B cell (primary cell): ENCODE data around the gene HSFX2. TPM values are rescaled to one million over a fixed set of nuclear protein-coding genes. Genes with fewer than 3 reads are reported as not detected.

ENCODE experiments used
- ATAC-seq: fragments of 200-7000 bp; cut with Tn5 transposase; one replicate; pipeline ENCODE4 v1.10.0; 2021; ENCODE audit warnings: low read depth, mild to moderate bottlenecking, moderate number of reproducible peaks, moderate library complexity
- CTCF ChIA-PET: fragments of 350-600 bp; sonication (Branson Sonifier 250); formaldehyde crosslinking; loops from one replicate; lab custom pipeline; 2021; ENCODE audit warnings: antibody characterized with exemption, inconsistent platforms; lab: Charles Lee
- POLR2A ChIA-PET: fragments of 350-600 bp; sonication (Branson Sonifier 250); formaldehyde crosslinking; loops from one replicate; lab custom pipeline; 2021; ENCODE audit warnings: antibody characterized with exemption; lab: Charles Lee
- DNase-seq: peaks from one replicate; pipeline ENCODE4 v3.0.0; 2013
- H2AFZ ChIP-seq: 2 replicates; pipeline ENCODE4 v1.6.1; 2012; ENCODE audit warnings: mild to moderate bottlenecking, low read depth, low read length; ENCODE audit not compliant: insufficient read depth, poor library complexity, severe bottlenecking
- H3K27ac ChIP-seq, 2 donors: 1 replicate in 1 of 2; 2 replicates in 1 of 2; pipeline ENCODE4 v1.5.1; 2012 to 2013; ENCODE audit warnings: low read length in 2 of 2, mild to moderate bottlenecking in 2 of 2, moderate library complexity in 1 of 2
- H3K27me3 ChIP-seq, 4 experiments: fragments of 200-600 bp in 1 of 4; sonication (generic) in 1 of 4; replicated peaks in 1 of 4; 1 replicate in 2 of 4; 2 replicates in 2 of 4; pipeline versions ENCODE4 v1.6.1 to v1.7.0; 2013 to 2016; ENCODE audit warnings: low read length in 3 of 4, mild to moderate bottlenecking in 2 of 4, mixed read lengths in 1 of 4, moderate library complexity in 1 of 4; ENCODE audit not compliant: insufficient read depth in 4 of 4, control insufficient read depth in 3 of 4; ENCODE audit errors: control extremely low read depth in 1 of 4
- H3K36me3 ChIP-seq, 2 experiments: replicated peaks in 1 of 2; 1 replicate in 1 of 2; 2 replicates in 1 of 2; pipeline versions ENCODE4 v1.6.1 to v1.7.1; 2013; ENCODE audit warnings: low read length in 1 of 2; ENCODE audit not compliant: insufficient read depth in 2 of 2, control insufficient read depth in 1 of 2; ENCODE audit errors: control extremely low read depth in 1 of 2, extremely low read depth in 1 of 2
- H3K4me1 ChIP-seq, 2 donors: fragments of 200-600 bp in 1 of 2; sonication (generic) in 1 of 2; 1 replicate in 1 of 2; 2 replicates in 1 of 2; pipeline versions ENCODE4 v1.5.1 to v1.6.1; 2013 to 2017; ENCODE audit warnings: low read length in 2 of 2; ENCODE audit not compliant: control insufficient read depth in 2 of 2, insufficient read depth in 2 of 2
- H3K4me2 ChIP-seq: replicated peaks from 2 replicates; pipeline ENCODE3; 2012; ENCODE audit warnings: mild to moderate bottlenecking, low read depth, low read length; ENCODE audit not compliant: poor library complexity, severe bottlenecking
- H3K4me3 ChIP-seq, 5 experiments: fragments of 200-600 bp in 1 of 5; sonication (generic) in 1 of 5; 1 replicate in 3 of 5; 2 replicates in 2 of 5; pipeline versions ENCODE4 v1.5.1 to v1.7.0; 2011 to 2016; ENCODE audit warnings: low read length in 4 of 5, mild to moderate bottlenecking in 4 of 5, low read depth in 2 of 5, control low read depth in 1 of 5, moderate library complexity in 1 of 5; ENCODE audit not compliant: insufficient read depth in 1 of 5; ENCODE audit errors: control extremely low read depth in 1 of 5, extremely low read depth in 1 of 5
- H3K79me2 ChIP-seq: fragments of 200-600 bp; sonication (generic); one replicate; pipeline ENCODE4 v1.6.0; 2016; ENCODE audit warnings: low read length; ENCODE audit not compliant: control insufficient read depth, insufficient read depth
- H3K9ac ChIP-seq: fragments of 200-600 bp; sonication (generic); 2 replicates; pipeline ENCODE4 v1.6.1; 2017; ENCODE audit warnings: mild to moderate bottlenecking, low read length, moderate library complexity
- H3K9me3 ChIP-seq, 3 donors: one replicate each; pipeline versions ENCODE4 v1.6.1 to v1.7.1; 2013; ENCODE audit warnings: low read length in 2 of 3; ENCODE audit not compliant: control insufficient read depth in 2 of 3, insufficient read depth in 1 of 3; ENCODE audit errors: control extremely low read depth in 1 of 3
- H4K20me1 ChIP-seq: 2 replicates; pipeline ENCODE4 v1.6.0; 2012; ENCODE audit warnings: mild to moderate bottlenecking, low read length; ENCODE audit not compliant: insufficient read depth, control insufficient read depth, poor library complexity, severe bottlenecking
- H3K27ac Mint-ChIP-seq: one replicate; pipeline ENCODE4 v1.8.0; 2021; ENCODE audit warnings: mixed read lengths
- H3K27me3 Mint-ChIP-seq: one replicate; pipeline ENCODE4 v1.8.0; 2021; ENCODE audit warnings: mixed read lengths
- H3K4me1 Mint-ChIP-seq: one replicate; pipeline ENCODE4 v1.8.0; 2021; ENCODE audit warnings: mixed read lengths
- H3K4me3 Mint-ChIP-seq: one replicate; pipeline ENCODE4 v1.8.0; 2021; ENCODE audit warnings: mixed read lengths
- H3K9me3 Mint-ChIP-seq: one replicate; pipeline ENCODE4 v1.8.0; 2022; ENCODE audit warnings: mixed read lengths; ENCODE audit not compliant: insufficient read depth
- CTCF ChIP-seq: fragments of 200-600 bp; IDR thresholded peaks from one replicate; pipeline ENCODE4 v1.8.0; 2022; ENCODE audit warnings: antibody characterized with exemption, mild to moderate bottlenecking
- EZH2 ChIP-seq: IDR thresholded peaks from 2 replicates; pipeline ENCODE4 v1.6.1; 2012; ENCODE audit warnings: borderline replicate concordance, low read depth, mild to moderate bottlenecking, moderate library complexity, low read length; ENCODE audit not compliant: insufficient read depth, poor library complexity, severe bottlenecking
- WGBS: methylation state at CpG from one replicate; pipeline ENCODE4 v1.1.5; 2013; ENCODE audit warnings: missing lambda C conversion rate; ENCODE audit not compliant: insufficient coverage; 5-methylcytosine and 5-hydroxymethylcytosine counted together
- intact Hi-C: fragments of 100-400 bp; cut with micrococcal nuclease; formaldehyde crosslinking; loops from one replicate; pipeline ENCODE4 v1.10.0; 2022
- polyA plus RNA-seq: library from polyadenylated mRNA; depleted of rRNA; stranded (reverse); fragments of >200 nt; gene quantifications from 2 replicates; pipeline ENCODE4 v1.2.3, GENCODE V29; 2012
- total RNA-seq, 2 donors: library from RNA; stranded (reverse); fragments of 120-200 nt in 1 of 2; gene quantifications; 1 replicate in 1 of 2; 2 replicates in 1 of 2; pipeline versions ENCODE4 v1.2.3 to v1.2.4, GENCODE V29; 2013 to 2022

HSFX2 gene
- total and polyA plus RNA-seq, 2 donors (not counting 1 experiment from before 2014, with no cell fraction given) = 1.6 to 1.9 TPM

DNA sequence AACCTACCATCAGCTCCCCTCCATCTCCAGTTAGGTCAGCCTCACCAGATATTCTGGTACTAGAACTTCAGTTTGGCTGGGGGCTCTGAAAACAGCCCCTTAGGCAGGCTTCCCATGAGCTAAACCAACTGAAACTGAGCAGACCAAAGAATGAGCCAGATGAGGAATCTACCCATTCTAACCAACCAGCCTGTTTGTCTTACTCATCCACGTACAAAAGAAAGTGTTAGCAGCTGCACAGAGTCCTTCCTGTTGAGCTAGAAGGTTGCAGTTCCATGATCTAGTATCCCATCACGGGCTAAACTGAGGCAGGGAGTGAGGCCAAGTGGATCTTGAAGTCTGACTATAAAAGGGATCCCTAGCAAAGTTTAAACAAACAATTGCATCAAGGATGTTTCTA is 25.3 kb downstream of the HSFX2 start:
- ChIA-PET CTCF (no interaction called here), POLR2A (no interaction called here)
- Histone ChIP-seq H4K20me1 (no peaks in the 10 kb centered on the region), H3K9me3 (no peaks in the 10 kb centered on the region), H3K4me2 (no peak overlapping the region), H3K9ac (no peak overlapping the region), H3K79me2 (no peaks in the 10 kb centered on the region), H2AFZ (no peak overlapping the region), H3K27me3 (no peaks in the 10 kb centered on the region), H3K4me1 (no peaks in the 10 kb centered on the region), H3K4me3 (no peak overlapping the region), H3K36me3 (no peaks in the 10 kb centered on the region), H3K27ac (no peak overlapping the region)
- TF ChIP-seq CTCF = no peak
- TF ChIP-seq EZH2 = no peak
- DNase-seq (no peak), ATAC-seq (no peak)
- peaks cover 13% of the 10 kb centered on the region for H3K27me3 Mint-ChIP-seq
- H3K27ac Mint-ChIP-seq = no peak overlapping the region
- H3K4me3 Mint-ChIP-seq = no peak overlapping the region
- no peaks in the 10 kb centered on the region for H3K4me1 Mint-ChIP-seq
- no CpG with 5 or more reads among the region's 2 CpGs for WGBS
- H3K9me3 Mint-ChIP-seq = no peaks in the 10 kb centered on the region
- intact Hi-C loops = no loop called here

DNA sequence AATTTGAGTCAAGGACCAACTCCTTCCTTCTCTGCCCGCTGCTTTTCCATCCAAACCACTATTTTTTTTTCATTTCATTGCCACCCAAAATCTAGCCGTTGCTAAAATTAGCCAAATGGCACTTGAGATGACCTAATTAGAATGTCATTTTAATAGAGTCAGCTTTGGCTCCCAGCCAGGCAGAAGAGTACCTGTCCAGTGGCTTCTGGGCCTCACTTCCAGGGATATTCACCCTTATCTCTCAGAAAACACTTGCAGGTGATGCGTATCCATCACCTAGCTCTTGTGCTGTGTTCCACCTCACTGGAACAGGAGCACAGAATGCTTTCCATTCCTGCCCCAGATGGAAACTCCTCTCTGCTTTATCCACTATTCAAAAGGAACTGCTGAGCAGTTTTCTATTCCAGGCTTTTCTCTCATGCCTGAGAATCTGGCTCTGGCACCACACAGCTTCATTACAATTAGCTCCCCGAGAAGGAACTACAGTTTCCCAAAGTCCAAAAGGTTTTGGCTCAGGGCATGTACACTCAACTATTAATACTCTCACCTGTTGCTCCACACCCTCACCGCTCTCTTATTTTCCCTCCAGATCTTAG is 26.3 kb downstream of the HSFX2 start:
- H3K36me3 ChIP-seq = no peaks in the 10 kb centered on the region
- ChIA-PET CTCF (interaction anchor here (0.8 kb wide), 1 partner anchor 41 kb away, joined by 3 read pairs; no protein-coding TSS in a partner anchor), POLR2A (no interaction called here)
- H3K4me1 ChIP-seq = no peaks in the 10 kb centered on the region
- H3K4me3 ChIP-seq = no peak overlapping the region
- intact Hi-C loops = no loop called here
- no peak overlapping the region for H3K27ac ChIP-seq
- no peak for ATAC-seq
- no peak overlapping the region for H2AFZ ChIP-seq
- no peaks in the 10 kb centered on the region for H3K79me2 ChIP-seq
- H3K9ac ChIP-seq = no peak overlapping the region
- no peaks in the 10 kb centered on the region for H3K4me1 Mint-ChIP-seq
- no peak for TF ChIP-seq CTCF
- H3K9me3 Mint-ChIP-seq = no peaks in the 10 kb centered on the region
- DNase-seq = no peak
- H3K9me3 ChIP-seq = no peaks in the 10 kb centered on the region
- H3K27me3 Mint-ChIP-seq = peaks cover 13% of the 10 kb centered on the region
- H3K4me3 Mint-ChIP-seq = no peak overlapping the region
- WGBS = 100% methylated on average over 1 of the region's 5 CpGs
- no peaks in the 10 kb centered on the region for H4K20me1 ChIP-seq
- no peak overlapping the region for H3K4me2 ChIP-seq
- H3K27ac Mint-ChIP-seq = no peak overlapping the region
- H3K27me3 ChIP-seq = no peaks in the 10 kb centered on the region
